Stimulated activated CD8-positive, alpha-beta memory T cell treated with anti-CD3 and anti-CD28 coated beads, Interleukin-15, amount 100 ng/mL, for 4 hours (primary cell): Measurements from ENCODE around the gene SLC25A22.

ENCODE experiments used
- DNase-seq, 2 donors: peaks; one replicate each; pipeline ENCODE4 v3.0.0-alpha.2; 2020; ENCODE audit warnings: low read depth in 2 of 2

The SLC25A22 gene

DNA sequence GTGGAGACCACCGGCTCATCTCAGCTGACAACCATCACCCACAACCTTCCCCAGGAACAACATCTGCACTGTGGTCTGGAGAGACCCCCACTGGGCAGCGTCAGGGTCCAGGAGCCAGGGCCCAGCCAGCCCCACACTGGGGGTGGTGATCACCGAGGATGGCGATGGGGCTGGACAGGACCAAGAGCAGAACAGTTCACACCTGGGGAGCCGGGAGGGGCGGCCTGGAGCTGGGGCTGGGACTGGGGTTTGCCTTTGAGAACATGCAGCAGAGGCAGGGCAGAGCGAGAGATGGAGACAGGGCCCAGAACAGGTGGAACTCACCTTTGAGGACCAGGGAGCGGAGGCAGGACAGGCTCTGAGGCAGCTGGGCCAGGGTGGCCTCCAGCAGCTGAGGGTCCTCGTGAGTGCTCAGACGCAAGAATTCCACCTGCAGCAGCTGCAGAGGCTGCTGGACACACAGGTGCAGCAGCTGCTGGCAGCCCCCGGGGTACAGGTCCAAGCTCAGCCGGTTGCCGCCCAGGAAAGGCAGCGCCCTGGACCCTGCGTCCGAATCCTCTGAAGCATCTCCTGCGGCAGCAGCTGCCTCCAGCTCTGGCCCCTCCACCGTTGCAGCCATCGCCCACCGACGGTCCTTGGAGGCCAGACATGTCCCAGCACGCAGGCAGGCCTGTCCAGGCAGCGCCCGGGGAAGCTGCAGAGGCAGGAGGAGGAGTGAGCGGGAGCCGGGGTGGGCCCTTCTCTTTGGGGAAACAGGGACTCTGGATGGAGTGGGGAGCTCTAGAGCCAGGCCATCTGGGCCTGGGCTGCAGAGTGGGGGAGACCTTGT lies 5.9 kb upstream of the SLC25A22 start:
- DNase-seq: no peak

- no peak for DNase-seq
Observed at GRCh38 chr11:803467-803742, 5.3 kb upstream of the SLC25A22 start.

- DNase-seq: no peak
Observed at GRCh38 chr11:802693-803466, 4.8 kb upstream of the SLC25A22 start.

- DNase-seq: no peak
Observed at GRCh38 chr11:802018-802617, 4.0 kb upstream of the SLC25A22 start.

- no peak for DNase-seq
Observed at GRCh38 chr11:801097-801780, 3.2 kb upstream of the SLC25A22 start.

- DNase-seq: no peak
Observed at GRCh38 chr11:800473-800872, 2.4 kb upstream of the SLC25A22 start.

DNA sequence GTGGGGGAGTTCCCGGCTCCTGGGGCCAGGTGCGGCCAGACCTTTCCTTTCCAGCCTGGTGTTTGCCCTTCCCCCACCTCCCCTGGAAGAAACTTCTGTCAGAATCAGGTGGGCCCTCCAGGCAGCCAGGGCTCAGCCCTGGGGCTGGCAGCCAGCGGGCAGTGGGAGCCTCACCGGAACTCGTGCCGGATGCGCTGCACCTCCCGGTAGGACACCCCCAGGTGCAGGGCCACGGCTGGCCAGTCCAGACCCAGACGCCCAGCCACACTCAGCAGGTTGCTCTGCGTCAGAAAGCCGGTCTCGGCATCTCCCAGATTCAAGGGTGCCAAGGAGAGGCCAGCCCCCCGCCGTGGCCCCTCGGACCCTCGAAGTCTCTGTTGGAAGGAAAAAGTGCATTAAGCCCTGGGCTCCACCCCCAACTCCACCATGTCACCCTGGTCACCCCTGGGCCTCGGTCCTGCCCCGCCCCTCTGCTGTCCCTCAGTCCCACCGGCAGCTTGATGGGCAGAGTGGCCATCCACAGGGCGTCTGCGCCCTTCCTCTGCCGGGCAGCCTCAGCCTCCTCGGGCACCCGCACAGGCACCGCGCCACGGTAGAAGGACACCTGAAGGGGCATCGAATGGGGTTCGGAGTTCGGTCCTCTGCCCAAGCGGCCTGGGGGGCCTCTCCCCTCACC lies 1.7 kb upstream of the SLC25A22 start:
- no peak for DNase-seq

DNA sequence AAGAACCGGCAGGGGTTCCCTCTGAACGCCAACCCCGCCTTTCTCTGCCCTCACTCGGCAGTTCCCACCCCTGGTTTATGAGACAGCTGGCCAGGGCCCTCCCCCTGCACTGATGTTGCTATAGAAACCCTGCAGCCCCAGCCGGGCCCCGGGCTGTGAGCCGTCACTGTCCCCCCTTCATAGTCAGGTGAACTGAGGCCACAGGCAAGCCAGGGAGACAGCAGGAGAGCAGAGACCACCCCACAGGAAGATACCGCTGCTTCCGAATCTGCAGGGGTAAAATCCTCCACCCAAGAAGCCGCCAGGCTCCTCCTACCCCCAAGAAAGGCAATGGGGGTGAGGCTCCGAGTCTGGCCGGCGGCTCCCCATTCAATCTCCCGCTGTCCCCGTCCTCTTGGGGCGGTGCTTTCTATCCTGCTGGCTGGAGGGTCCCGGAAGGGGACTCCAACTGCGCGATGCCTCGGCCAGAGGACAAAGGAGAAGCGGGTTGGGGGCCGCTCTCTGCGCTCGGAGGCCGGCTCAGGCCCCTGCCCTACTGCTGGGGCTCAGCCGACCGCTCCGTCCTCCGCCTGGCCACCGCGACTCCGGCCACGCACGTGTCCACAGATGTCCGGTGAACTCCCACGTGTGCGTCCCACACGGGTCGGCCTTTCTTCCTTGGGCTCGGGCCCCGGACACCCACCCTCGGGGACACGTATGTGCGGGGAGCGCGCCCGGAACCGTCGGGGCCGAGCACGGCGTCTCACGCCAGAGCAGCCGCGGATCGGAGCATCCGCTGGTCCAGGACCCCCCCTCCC lies 587 bp downstream of the SLC25A22 start:
- DNase-seq: peak; percentile 57 to 62

DNA sequence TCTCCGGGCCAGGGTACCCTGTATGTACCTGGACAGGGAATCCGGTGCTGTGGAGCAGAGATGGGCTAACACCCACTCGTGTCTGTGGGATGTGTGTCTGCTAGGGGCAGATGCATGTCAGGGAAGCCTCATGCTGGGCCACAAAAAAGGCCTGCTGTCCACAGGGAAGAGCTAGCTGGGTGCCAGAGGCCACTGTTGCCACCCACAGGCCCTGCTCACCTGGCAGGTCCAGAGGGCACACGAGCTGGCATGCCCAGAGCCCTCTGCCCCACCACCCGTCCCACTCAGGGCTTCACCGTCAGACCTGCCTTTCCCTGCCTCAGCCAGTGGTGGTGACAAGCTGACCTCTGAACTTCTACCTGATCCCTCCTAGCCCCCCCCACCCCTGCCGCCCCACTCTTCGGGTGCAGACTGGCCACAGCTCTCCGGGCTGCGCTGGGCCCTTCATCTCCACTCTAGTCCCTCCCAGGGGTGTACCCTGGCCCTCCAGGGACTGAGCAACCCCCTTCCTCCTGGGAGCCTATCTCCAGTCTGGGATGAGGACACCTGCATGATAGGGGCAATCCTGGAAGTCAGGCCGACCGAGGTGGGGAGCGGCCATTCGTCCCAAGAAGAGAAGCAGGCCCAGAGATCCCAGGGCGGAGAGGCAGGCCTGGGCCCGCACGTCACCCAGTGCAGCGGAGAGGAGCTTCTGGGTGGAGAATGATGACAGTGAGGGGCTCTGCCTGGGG lies 1.4 kb downstream of the SLC25A22 start:
- DNase-seq: no peak

GRCh38 chr11:795634-796564 lies 2.2 kb downstream of the SLC25A22 start:
- DNase-seq: peak; percentile 74 to 77

GRCh38 chr11:794766-795633 lies 3.1 kb downstream of the SLC25A22 start:
- no peak for DNase-seq

DNA sequence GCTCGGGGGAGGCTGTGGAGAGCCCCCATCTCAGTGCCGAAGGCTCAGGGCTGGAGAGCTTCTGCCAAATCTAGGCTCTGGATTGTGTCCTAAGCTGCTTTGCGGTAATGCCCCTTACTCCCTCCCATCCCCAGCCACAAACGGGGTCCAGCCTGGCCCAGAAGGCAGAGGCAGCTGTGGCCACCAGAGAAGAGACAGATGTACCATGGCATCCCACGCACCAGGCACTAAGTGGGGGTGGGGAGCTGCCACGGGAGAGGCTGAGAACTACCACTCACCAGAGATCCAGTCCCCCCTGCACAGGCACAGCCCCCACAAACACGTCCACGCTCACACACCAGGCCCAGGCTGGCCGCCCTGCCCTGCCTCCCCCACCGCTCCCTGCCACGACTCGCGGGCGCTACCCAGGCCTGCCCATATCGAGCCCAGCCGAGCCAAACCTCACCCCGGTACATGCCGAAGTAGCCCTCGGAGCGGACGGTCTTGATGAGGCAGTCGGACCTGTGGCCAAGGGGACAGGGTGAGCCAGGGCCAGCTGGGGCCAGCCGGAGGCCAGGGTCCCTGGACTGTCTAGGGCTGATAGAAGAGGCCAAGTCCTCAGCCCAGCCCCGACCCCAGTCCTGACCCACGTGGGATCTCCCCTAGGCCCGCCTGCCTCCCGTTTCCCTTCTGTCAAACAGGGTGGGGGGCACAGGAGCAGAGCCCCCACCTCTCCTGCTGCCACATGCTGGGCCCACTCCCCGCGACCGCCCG lies 3.9 kb downstream of the SLC25A22 start:
- DNase-seq: no peak

GRCh38 chr11:793556-793955 lies 4.5 kb downstream of the SLC25A22 start:
- DNase-seq: no peak

GRCh38 chr11:792873-793272 lies 5.2 kb downstream of the SLC25A22 start:
- no peak for DNase-seq

- no peak for DNase-seq
Observed at GRCh38 chr11:792535-792821, 5.6 kb downstream of the SLC25A22 start.

- no peak for DNase-seq
Observed at GRCh38 chr11:791658-792534, 6.2 kb downstream of the SLC25A22 start.
